Right atrium auricular region (tissue), 2 donors: ENCODE results near the gene PXDN. TPM values are rescaled to one million over a fixed set of nuclear protein-coding genes. Genes with fewer than 3 reads are reported as not detected.
"Not testable (repeated sequence)": the region's sequence is repeated elsewhere in the genome, so short reads cannot be mapped to it uniquely, and the experiment has no call there.

ENCODE experiments used
- DNase-seq: peaks from one replicate; pipeline ENCODE4 v3.0.0-alpha.2; 2019; ENCODE audit warnings: low spot score
- H3K27ac ChIP-seq, 2 donors: fragments of 200-600 bp; sonication (generic); 1 replicate in 1 of 2; 2 replicates in 1 of 2; pipeline ENCODE4 v1.5.1; 2016 to 2019
- H3K27me3 ChIP-seq, 2 donors: fragments of 200-600 bp; sonication (generic); one replicate each; pipeline versions ENCODE4 v1.5.1 to v1.6.0; 2017 to 2019
- H3K36me3 ChIP-seq: fragments of 200-600 bp; sonication (generic); one replicate; pipeline ENCODE4 v1.5.1; 2016
- H3K4me1 ChIP-seq, 2 donors: fragments of 200-600 bp; sonication (generic); one replicate each; pipeline versions ENCODE4 v1.5.1 to v1.6.0; 2017 to 2019
- H3K4me3 ChIP-seq, 2 donors: fragments of 200-600 bp; sonication (generic); 1 replicate in 1 of 2; 2 replicates in 1 of 2; pipeline ENCODE4 v1.5.1; 2017 to 2019; ENCODE audit warnings: mild to moderate bottlenecking in 1 of 2, moderate library complexity in 1 of 2
- H3K9me3 ChIP-seq, 2 donors: fragments of 200-600 bp; sonication (generic); one replicate each; pipeline ENCODE4 v1.5.1; 2019
- CTCF ChIP-seq, 2 donors: fragments of 200-600 bp; sonication (generic); IDR thresholded peaks; one replicate each; pipeline ENCODE4 v1.5.1; 2019; ENCODE audit warnings: antibody characterized with exemption in 2 of 2
- total RNA-seq, 2 donors: library from RNA; depleted of rRNA; stranded (reverse); fragments of >200 nt; gene quantifications; one replicate each; pipeline ENCODE4 v1.1.0, GENCODE V29; 2016

PXDN gene
- total RNA-seq, 2 donors from 2014 or later = 25.4 to 26.9 TPM

- no peak for DNase-seq
- no peaks in the 10 kb centered on the region for H3K36me3 ChIP-seq
- no peak for TF ChIP-seq CTCF (IDR thresholded peaks at IDR 0.05)
- peaks cover 0 to 61% of the 10 kb centered on the region in 2 donors for H3K4me1 ChIP-seq
- H3K27me3 ChIP-seq = no peaks in the 10 kb centered on the region
- peak overlapping the region in 1 of 2 donors; percentile 69 for H3K27ac ChIP-seq
- peaks cover 4 to 13% of the 10 kb centered on the region in 2 donors for H3K9me3 ChIP-seq
- H3K4me3 ChIP-seq = no peak overlapping the region
Measured at GRCh38 chr2:1738163-1738562, 6.2 kb downstream of the PXDN start.

GRCh38 chr2:1736997-1737480 is 7.3 kb downstream of the PXDN start:
- no peak overlapping the region for H3K4me3 ChIP-seq
- H3K27ac ChIP-seq = peak overlapping the region; percentile 47 to 62
- no peaks in the 10 kb centered on the region for H3K27me3 ChIP-seq
- peaks cover 4 to 13% of the 10 kb centered on the region in 2 donors for H3K9me3 ChIP-seq
- TF ChIP-seq CTCF (IDR thresholded peaks at IDR 0.05) = no peak
- peak; percentile 55 for DNase-seq
- H3K4me1 ChIP-seq = peaks cover 0 to 63% of the 10 kb centered on the region in 2 donors
- H3K36me3 ChIP-seq = no peaks in the 10 kb centered on the region

GRCh38 chr2:1736045-1736444 is 8.3 kb downstream of the PXDN start:
- Histone ChIP-seq H3K27ac (peak overlapping the region in 1 of 2 donors; percentile 47), H3K27me3 (no peaks in the 10 kb centered on the region), H3K4me1 (peaks cover 0 to 66% of the 10 kb centered on the region in 2 donors), H3K4me3 (no peak overlapping the region), H3K36me3 (no peaks in the 10 kb centered on the region), H3K9me3 (peaks cover 4 to 13% of the 10 kb centered on the region in 2 donors)
- TF ChIP-seq CTCF (IDR thresholded peaks at IDR 0.05) = no peak
- no peak for DNase-seq

GRCh38 chr2:1733298-1733697 is 11.0 kb downstream of the PXDN start:
- H3K4me3 ChIP-seq, H3K36me3 ChIP-seq, DNase-seq, H3K27me3 ChIP-seq, H3K27ac ChIP-seq: not testable (repeated sequence)
- Histone ChIP-seq H3K9me3 (peaks cover 4 to 13% of the 10 kb centered on the region in 2 donors), H3K4me1 (peaks cover 0 to 67% of the 10 kb centered on the region in 2 donors)

GRCh38 chr2:1731963-1732768 is 12.1 kb downstream of the PXDN start:
- no peak for TF ChIP-seq CTCF (IDR thresholded peaks at IDR 0.05)
- DNase-seq = peak; percentile 60

GRCh38 chr2:1731447-1731962 is 12.8 kb downstream of the PXDN start:
- Histone ChIP-seq H3K4me3 (no peak overlapping the region), H3K27me3 (no peaks in the 10 kb centered on the region), H3K4me1 (peaks cover 0 to 62% of the 10 kb centered on the region in 2 donors), H3K36me3 (no peaks in the 10 kb centered on the region), H3K9me3 (peaks cover 4 to 13% of the 10 kb centered on the region in 2 donors), H3K27ac (peak overlapping the region; percentile 75 to 76)
- peak; percentile 61 for DNase-seq
- TF ChIP-seq CTCF (IDR thresholded peaks at IDR 0.05) = no peak

More at GRCh38 chr2:1731963-1732768, 12.1 kb downstream of the PXDN start:
- Histone ChIP-seq H3K9me3 (peaks cover 4 to 13% of the 10 kb centered on the region in 2 donors), H3K36me3 (no peaks in the 10 kb centered on the region), H3K27ac (peak overlapping the region; percentile 75 to 76), H3K27me3 (no peaks in the 10 kb centered on the region), H3K4me3 (no peak overlapping the region), H3K4me1 (peaks cover 0 to 62% of the 10 kb centered on the region in 2 donors)
